HK-2 (cell line): ENCODE results near the gene KCNN4.
A peak's percentile ranks its signal among the peaks of the same experiment; 100 is the strongest.
"Not testable (repeated sequence)": the region's sequence is repeated elsewhere in the genome, so short reads cannot be mapped to it uniquely, and the experiment has no call there.

ENCODE experiments used
- DNase-seq: peaks from one replicate; pipeline ENCODE4 v3.0.0-alpha.2; 2018; ENCODE audit not compliant: unreplicated experiment

The KCNN4 gene

GRCh38 chr19:43774103-43774939 is 6.5 kb downstream of the KCNN4 start:
- no peak for DNase-seq

- DNase-seq: no peak
Observed at GRCh38 chr19:43773725-43774102, 7.1 kb downstream of the KCNN4 start.

- DNase-seq: no peak
Observed at GRCh38 chr19:43769256-43769655, 11.5 kb downstream of the KCNN4 start.

- DNase-seq: no peak
Observed at GRCh38 chr19:43768273-43769050, 12.3 kb downstream of the KCNN4 start.

DNA sequence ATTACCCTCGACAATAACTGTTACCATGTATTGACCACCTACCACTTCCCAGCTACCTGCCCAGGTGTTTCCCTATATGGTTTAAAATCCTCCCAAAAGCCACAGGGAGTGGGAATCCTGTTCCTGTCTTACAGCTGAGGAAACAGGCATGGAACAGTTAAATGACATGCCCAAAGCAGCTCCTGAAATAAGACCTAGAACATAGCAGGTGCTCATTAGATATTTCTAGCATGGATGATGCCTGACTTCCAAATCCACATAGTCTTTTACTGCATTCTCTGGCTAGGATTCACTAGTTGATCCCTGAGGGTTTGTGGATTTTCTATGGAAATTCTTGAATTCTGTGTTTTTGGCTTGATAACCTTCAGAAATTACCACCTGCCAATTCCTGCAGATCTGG is 13.0 kb downstream of the KCNN4 start:
- no peak for DNase-seq

GRCh38 chr19:43767316-43767715 is 13.5 kb downstream of the KCNN4 start:
- DNase-seq: no peak

DNA sequence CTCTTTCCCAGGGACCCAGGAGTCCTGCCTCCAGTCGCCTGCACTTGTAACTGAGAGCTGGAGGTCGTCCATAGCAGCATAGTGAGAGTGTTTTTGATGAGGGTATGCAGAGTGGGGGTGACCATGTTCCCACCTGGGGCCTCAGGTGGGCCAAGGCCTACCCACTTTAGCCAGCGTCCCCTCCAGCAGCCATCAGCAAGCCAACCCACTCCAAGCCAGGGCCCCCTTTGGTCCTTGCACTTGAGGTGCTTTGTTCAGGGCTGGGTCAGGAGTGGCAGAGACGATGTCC is 14.1 kb downstream of the KCNN4 start:
- no peak for DNase-seq

GRCh38 chr19:43765109-43765876 is 15.5 kb downstream of the KCNN4 start:
- DNase-seq: peak; percentile 95

GRCh38 chr19:43764684-43765083 is 16.1 kb downstream of the KCNN4 start:
- DNase-seq: not testable (repeated sequence)

DNA sequence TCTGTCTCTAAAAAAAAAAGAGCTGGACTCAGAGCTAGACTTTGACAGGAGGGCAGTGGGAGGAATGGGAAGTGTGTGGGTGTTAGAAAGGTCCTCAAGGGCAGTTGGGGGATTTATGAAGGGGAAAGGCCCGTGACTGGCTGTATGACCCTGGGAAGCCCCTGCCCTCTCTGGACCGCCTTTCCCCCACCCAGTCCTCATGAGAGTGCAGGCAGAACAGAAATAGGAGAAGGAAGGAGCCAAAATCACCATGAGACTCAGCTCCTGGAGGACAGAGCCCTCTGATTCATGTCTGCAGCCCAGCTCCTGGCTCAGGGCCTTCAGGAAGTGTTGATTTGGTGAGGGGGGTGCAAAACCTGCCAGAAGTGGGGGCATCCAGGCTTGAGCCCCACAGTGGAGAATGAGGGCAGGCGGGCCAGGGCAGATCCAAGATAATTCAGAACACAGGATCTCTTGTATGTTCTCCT is 17.3 kb downstream of the KCNN4 start:
- no peak for DNase-seq

GRCh38 chr19:43762814-43763213 is 18.0 kb downstream of the KCNN4 start:
- no peak for DNase-seq

- DNase-seq: no peak
Observed at GRCh38 chr19:43760941-43761340, 19.8 kb downstream of the KCNN4 start.

DNA sequence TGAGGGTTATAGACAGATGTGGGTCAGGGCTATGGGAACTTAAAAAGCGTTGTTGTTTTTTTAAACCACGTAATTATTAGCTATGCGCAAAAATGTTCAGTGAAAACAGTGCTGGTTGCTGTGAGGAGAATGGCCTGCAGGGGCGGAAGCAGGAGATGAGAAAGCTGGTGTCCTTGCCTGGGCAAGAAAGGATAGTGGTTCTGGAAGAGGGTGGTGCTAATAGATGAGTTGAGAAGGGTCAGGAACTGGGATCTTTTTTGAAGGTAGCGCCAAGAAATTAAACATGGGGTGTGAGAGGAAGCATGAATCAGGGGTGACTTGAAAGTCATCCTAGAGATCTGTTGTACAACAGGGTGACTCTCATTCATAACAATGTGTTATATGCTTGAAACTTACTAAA is 21.3 kb downstream of the KCNN4 start:
- DNase-seq: no peak

GRCh38 chr19:43755256-43755801 is 25.4 kb downstream of the KCNN4 start:
- DNase-seq: peak; percentile 82

DNA sequence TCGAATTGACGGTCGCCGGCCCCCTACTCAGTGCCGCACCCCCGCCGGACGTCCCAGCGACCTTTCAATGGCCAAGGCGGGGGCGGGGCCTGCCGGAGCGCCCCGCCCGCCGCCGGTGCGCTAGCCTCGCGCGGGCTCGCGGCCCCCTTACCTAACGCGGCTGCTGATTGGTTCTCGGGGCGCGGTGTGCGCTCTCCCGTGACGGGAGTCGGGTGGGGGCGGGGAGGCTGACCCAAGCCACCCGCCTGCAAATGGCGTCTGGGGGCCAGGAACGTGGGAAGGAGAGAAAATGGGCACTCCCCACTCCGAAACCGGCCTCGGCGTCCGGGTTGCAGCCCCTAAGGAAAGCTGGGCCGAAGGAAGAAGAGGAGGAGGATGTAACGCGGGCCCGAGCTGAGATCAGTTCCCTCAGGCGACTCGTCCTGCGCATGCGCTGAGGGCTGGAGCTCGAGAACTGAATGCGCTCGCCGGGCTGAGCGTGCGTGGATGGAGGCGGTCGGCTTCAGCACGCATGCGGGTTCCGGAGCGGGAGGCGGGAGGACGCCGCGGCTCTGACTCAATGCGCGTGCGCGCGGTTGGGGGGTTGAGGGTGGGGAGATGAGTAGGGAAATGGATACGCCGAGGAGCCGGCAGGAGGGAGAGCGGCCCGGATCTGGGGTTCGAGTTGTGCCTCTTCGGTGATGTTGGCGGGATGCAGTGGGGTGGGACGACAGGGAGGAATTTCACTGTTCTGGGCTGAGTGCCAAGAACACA is 26.1 kb downstream of the KCNN4 start, which contains the start of gene SMG9:
Gene SMG9, minus strand, starts transcription at position 460 of the 753 bp plus-strand sequence. CDS start 4,221 bp downstream, outside the sequence.
- DNase-seq: peak; percentile 99

GRCh38 chr19:43754253-43754502 is 26.6 kb downstream of the KCNN4 start:
- DNase-seq: no peak

DNA sequence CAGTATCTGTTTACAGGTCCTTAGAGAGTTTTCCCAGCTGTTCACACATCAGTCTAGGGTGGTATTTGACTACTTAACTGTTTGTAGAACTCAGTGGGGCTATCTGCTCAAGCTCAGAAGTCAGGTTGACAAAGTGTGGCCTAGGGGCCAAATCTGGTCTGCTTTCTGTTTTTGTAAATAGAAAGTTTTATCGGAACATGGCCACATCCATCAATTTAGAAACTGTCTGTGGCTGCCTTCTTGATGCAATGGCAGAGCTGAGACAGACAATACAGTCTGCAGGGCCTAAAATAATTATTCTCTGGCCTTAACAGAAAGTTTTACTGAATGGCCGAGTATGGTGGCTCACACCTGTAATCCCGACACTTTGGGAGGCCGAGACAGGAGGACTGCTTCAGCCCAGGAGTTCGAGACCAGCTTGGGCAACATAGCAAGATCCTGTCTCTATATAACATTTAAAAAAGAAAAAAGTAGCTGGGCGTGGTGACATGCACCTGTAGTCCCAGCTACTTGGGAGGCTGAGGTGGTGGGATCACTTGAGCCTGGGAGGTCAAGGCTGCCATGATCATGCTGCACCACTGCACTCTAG is 28.4 kb downstream of the KCNN4 start:
- DNase-seq: no peak

GRCh38 chr19:43751466-43752220 is 29.1 kb downstream of the KCNN4 start:
- DNase-seq: no peak

DNA sequence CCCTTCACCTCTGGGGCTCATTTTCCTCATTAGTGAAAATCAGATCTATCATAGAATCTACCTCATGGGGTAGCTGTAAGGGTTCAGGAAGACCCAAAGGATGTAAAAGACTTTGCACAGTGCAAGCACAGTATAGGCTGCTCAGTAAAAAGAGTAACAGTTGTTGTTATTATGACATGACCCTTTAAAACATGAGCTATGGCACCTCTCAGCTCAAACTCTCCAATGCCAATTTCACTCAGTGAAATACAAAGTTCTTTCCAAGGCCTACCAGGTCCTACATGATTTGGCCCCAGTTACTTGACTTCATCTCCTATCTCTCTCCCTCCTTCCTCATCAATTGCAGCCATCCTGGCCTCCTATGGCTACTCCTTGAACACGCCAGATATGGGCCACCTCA is 30.9 kb downstream of the KCNN4 start:
- DNase-seq: no peak

GRCh38 chr19:43749152-43749551 is 31.6 kb downstream of the KCNN4 start:
- no peak for DNase-seq
